Esophagus mucosa (tissue), 1 donor: ENCODE results near the gene MRM3. TPM values are rescaled to one million over a fixed set of nuclear protein-coding genes. Genes with fewer than 3 reads are reported as not detected.
A peak's percentile ranks its signal among the peaks of the same experiment; 100 is the strongest.
"Not testable (repeated sequence)": the region's sequence is repeated elsewhere in the genome, so short reads cannot be mapped to it uniquely, and the experiment has no call there.

Source experiments
- ATAC-seq: fragments of 200-7000 bp; cut with Tn5 transposase; one replicate; pipeline ENCODE4 v1.9.1; 2020
- total RNA-seq: library from RNA; stranded (reverse); gene quantifications from one replicate; pipeline ENCODE4 v1.2.4, GENCODE V29; 2023
- donor health status: DM: yes; HTN: yes; CAD: no.

MRM3 gene, protein sequence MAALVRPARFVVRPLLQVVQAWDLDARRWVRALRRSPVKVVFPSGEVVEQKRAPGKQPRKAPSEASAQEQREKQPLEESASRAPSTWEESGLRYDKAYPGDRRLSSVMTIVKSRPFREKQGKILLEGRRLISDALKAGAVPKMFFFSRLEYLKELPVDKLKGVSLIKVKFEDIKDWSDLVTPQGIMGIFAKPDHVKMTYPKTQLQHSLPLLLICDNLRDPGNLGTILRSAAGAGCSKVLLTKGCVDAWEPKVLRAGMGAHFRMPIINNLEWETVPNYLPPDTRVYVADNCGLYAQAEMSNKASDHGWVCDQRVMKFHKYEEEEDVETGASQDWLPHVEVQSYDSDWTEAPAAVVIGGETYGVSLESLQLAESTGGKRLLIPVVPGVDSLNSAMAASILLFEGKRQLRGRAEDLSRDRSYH
- total RNA-seq: 12.6 TPM

- peak; percentile 91 for ATAC-seq
Measured at GRCh38 chr17:781805-782731, at the start of gene MRM3, which contains the start of gene GLOD4. Gene MRM3, plus strand, starts transcription at chr17:782353. Its CDS starts 26 bp downstream, at chr17:782379. Gene GLOD4, minus strand, starts transcription at chr17:782280. Its CDS starts 25 bp downstream, at chr17:782255.

- ATAC-seq: peak; percentile 27
Measured at GRCh38 chr17:732902-733720, 49.0 kb upstream of the MRM3 start.

- no peak for ATAC-seq
Measured at GRCh38 chr17:733743-734142, 48.4 kb upstream of the MRM3 start.

- ATAC-seq: peak; percentile 42
Measured at GRCh38 chr17:737561-738113, 44.5 kb upstream of the MRM3 start.

GRCh38 chr17:740240-741017 is 41.7 kb upstream of the MRM3 start:
- ATAC-seq: no peak

DNA sequence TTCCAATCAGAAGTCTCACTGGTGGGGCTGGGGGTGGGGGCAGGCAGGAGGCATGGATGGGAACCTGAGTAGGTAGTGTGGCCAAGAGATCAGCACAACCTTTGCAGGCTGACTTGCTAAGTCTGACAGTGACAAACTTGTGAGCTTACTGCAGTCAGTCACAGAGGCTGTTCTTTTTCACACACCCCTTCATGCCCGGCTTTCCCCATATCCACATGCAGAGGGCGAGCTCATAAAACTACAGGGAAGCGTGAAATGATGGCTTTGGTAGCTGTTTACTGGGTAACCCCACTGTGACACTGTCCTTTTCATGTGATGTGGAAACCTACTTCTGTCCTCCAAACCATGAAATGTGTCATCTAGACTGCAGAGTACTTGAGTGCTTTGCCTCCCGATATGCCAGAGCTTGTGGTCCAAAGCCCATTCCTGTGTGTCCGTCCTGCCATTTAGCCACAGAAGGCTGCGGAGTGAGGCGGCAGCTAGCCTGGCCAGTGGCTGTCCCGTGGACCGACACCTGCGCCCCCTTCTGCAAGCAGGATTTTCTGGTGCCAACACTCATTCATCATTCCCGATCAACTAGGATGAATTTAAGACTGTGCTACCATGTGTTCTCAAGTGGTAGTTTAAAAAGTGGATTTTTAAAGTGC is 39.9 kb upstream of the MRM3 start:
- no peak for ATAC-seq

GRCh38 chr17:743139-743538 is 39.0 kb upstream of the MRM3 start:
- ATAC-seq: no peak

DNA sequence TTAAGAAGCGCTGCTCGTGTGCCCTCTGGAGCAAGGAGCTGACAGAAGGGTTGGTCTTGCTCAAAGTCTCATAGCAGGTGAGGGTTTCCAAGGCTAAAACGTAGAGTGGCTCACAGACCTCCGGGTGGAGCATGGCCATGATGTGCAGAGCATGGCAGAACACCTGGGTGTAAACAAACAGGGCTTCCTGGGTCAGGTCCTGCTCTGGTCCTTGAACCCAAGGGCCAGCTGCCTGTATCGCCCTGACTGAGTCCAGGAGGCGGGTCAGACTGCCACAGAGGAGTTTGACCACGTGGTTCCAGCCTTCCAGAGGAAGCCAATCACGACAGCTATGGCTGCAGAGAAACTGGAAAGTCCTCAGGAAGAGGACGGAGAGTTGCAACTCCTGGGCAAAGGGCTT is 37.2 kb upstream of the MRM3 start:
- ATAC-seq: peak; percentile 10

DNA sequence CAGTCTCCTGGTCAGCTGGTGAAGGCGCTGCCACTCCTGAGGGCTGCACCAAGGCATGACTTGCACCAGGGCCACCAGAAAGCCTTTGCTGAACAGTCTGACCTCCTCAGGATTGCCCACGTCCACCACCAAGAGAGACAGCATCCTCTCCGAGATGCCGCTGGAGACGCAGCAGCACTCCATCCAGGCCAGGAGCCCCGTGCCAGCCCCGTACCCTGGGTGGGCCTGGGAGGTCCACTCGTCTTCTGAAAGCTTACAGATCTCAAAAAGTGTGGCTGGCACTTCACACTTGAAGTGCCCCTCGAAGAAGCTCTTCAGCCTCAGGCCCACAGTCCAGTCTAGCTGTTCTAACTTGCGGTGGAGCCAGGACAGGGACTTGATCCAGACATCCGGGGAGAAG is 36.7 kb upstream of the MRM3 start:
- no peak for ATAC-seq

DNA sequence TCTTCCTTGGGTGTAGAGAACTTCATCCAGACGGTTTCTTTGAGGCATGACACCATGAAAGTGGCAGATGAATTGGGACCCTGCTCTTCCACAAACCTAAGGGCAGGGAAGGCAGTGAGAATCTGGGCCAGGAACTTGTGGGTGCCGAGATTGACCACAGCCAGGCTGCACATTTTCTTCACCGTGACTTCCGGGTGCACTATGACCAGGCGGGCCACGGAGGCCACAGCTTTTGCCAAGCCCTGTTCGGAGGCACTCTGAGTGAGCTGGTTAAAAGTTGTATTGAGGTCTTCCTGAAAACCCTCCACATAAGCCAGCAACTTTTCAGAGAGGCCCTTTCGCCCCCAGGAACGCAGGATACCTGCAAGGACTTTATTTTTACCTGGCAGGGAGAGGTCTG is 36.0 kb upstream of the MRM3 start:
- ATAC-seq: no peak

GRCh38 chr17:746783-747629 is 35.1 kb upstream of the MRM3 start:
- ATAC-seq: no peak

DNA sequence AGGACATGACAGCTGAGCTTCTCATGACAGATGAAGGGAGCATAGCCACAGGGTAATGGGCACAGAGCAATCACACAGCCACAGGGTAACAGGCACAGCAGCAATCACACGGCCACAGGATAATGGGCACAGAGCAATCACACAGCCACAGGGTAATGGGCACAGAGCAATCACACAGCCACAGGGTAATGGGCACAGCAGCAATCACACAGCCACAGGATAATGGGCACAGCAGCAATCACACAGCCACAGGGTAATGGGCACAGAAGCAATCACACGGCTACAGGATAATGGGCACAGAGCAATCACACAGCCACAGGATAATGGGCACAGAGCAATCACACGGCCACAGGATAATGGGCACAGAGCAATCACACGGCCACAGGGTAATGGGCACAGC is 33.5 kb upstream of the MRM3 start:
- ATAC-seq: not testable (repeated sequence)

- not testable (repeated sequence) for ATAC-seq
Measured at GRCh38 chr17:749359-749758, 32.8 kb upstream of the MRM3 start.

GRCh38 chr17:750431-751037 is 31.6 kb upstream of the MRM3 start:
- no peak for ATAC-seq

- ATAC-seq: peak; percentile 53
Measured at GRCh38 chr17:751269-752001, 30.7 kb upstream of the MRM3 start.

- ATAC-seq: peak; percentile 96
Measured at GRCh38 chr17:752002-752619, 30.0 kb upstream of the MRM3 start, which contains the start of gene GEMIN4. Gene GEMIN4, minus strand, starts transcription at chr17:752264. Its CDS starts 122 bp downstream, at chr17:752142.

GRCh38 chr17:752620-753219 is 29.4 kb upstream of the MRM3 start:
- ATAC-seq: peak; percentile 50

- no peak for ATAC-seq
Measured at GRCh38 chr17:753418-753817, 28.7 kb upstream of the MRM3 start.
